Common myeloid progenitor, CD34-positive (primary cell): ENCODE results near the gene ZNF764.

Source experiments
- CTCF ChIA-PET: fragments of 350-600 bp; sonication (Branson Sonifier 250); formaldehyde crosslinking; loops from one replicate; lab custom pipeline; 2021; ENCODE audit warnings: antibody characterized with exemption; lab: Charles Lee
- POLR2A ChIA-PET: fragments of 350-600 bp; sonication (Branson Sonifier 250); formaldehyde crosslinking; loops from one replicate; lab custom pipeline; 2021; ENCODE audit warnings: antibody characterized with exemption; lab: Charles Lee
- DNase-seq, 3 donors: peaks; one replicate each; pipeline versions ENCODE4 v3.0.0 to v3.0.0-alpha.2; 2013
- H3K27ac ChIP-seq, 2 experiments: 1 replicate in 1 of 2; 2 replicates in 1 of 2; pipeline ENCODE4 v1.7.0; 2013; ENCODE audit warnings: inconsistent platforms in 2 of 2, low read length in 2 of 2, mild to moderate bottlenecking in 2 of 2, low read depth in 1 of 2, moderate library complexity in 1 of 2; ENCODE audit not compliant: severe bottlenecking in 2 of 2, insufficient read depth in 1 of 2, poor library complexity in 1 of 2
- H3K27me3 ChIP-seq, 5 experiments: replicated peaks in 2 of 5; 1 replicate in 3 of 5; 2 replicates in 2 of 5; pipeline versions ENCODE4 v1.6.1 to v1.7.0; 2013; ENCODE audit warnings: low read length in 4 of 5, mild to moderate bottlenecking in 2 of 5, moderate library complexity in 2 of 5, inconsistent platforms in 1 of 5; ENCODE audit not compliant: insufficient read depth in 5 of 5, control insufficient read depth in 4 of 5
- H3K36me3 ChIP-seq, 4 experiments: 1 replicate in 2 of 4; 2 replicates in 2 of 4; pipeline versions ENCODE4 v1.6.1 to v1.7.0; 2013; ENCODE audit warnings: low read length in 3 of 4, control low read depth in 1 of 4, mild to moderate bottlenecking in 1 of 4; ENCODE audit not compliant: control insufficient read depth in 4 of 4, insufficient read depth in 4 of 4
- H3K4me1 ChIP-seq, 4 experiments: 1 replicate in 3 of 4; 2 replicates in 1 of 4; pipeline versions ENCODE4 v1.6.1 to v1.7.1; 2013; ENCODE audit warnings: low read length in 3 of 4, mild to moderate bottlenecking in 3 of 4, control low read depth in 1 of 4, inconsistent platforms in 1 of 4, moderate library complexity in 1 of 4; ENCODE audit not compliant: control insufficient read depth in 4 of 4, insufficient read depth in 4 of 4; ENCODE audit errors: control extremely low read depth in 1 of 4
- H3K4me3 ChIP-seq, 7 experiments: 1 replicate in 4 of 7; 2 replicates in 3 of 7; pipeline versions ENCODE4 v1.5.1 to v1.7.0; 2013; ENCODE audit warnings: mild to moderate bottlenecking in 7 of 7, low read length in 6 of 7, moderate library complexity in 6 of 7, inconsistent platforms in 2 of 7, low read depth in 2 of 7, control low read depth in 1 of 7; ENCODE audit not compliant: insufficient read depth in 4 of 7, control insufficient read depth in 1 of 7; ENCODE audit errors: extremely low read depth in 1 of 7
- H3K9me3 ChIP-seq, 5 experiments: 1 replicate in 4 of 5; 2 replicates in 1 of 5; pipeline versions ENCODE4 v1.6.1 to v1.7.1; 2013; ENCODE audit warnings: low read length in 4 of 5, mild to moderate bottlenecking in 2 of 5, inconsistent platforms in 1 of 5, low read depth in 1 of 5, moderate library complexity in 1 of 5; ENCODE audit not compliant: control insufficient read depth in 4 of 5, insufficient read depth in 2 of 5; ENCODE audit errors: control extremely low read depth in 1 of 5
- WGBS: methylation state at CpG from one replicate; pipeline ENCODE4 v1.1.5; 2013; ENCODE audit not compliant: insufficient coverage; 5-methylcytosine and 5-hydroxymethylcytosine counted together

The ZNF764 gene

DNA sequence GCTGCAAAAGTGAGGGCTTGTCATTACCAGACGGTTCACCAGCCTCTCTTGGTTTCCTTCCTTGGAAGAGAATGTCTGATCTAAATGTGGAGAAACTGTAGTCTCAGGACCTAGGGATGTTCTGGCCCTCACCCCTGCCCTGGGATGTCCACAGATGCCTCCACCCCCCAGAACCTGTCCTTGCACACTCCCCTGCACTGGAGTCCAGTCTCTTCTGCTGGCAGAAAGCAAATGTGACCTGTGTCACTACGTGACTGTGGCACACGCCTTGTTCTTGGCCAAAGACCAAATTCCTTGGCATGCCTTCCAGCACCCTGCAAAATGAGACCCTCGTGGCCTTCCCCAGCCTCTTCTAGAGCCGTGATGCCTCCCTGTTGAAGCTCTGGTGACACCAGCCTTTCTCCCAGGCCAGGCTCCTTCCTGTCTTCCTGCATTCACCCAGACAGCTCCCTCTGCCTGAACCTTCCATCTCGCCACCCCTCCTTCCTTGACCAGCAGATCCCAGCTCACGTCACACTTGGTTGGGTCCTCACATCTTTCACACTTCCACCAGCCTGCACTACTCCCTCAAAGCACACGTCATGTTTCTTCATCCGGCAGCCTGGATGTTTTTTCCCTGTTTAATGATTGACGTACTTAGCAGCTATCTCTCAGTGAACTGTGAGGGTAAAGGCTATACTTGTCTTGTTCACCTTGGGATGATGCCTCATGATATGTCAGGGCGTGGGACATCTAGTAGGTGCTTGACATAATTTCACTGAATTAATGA is 36.1 kb downstream of the ZNF764 start:
- ChIA-PET CTCF (no interaction called here), POLR2A (no interaction called here)
- Histone ChIP-seq H3K9me3 (no peaks in the 10 kb centered on the region), H3K36me3 (peaks cover 0 to 54% (median 33%) of the 10 kb centered on the region in 4 experiments), H3K27me3 (no peaks in the 10 kb centered on the region), H3K4me3 (no peak overlapping the region), H3K4me1 (peaks cover 0 to 10% (median 7%) of the 10 kb centered on the region in 4 experiments), H3K27ac (no peak overlapping the region)
- no peak for DNase-seq
- WGBS, result 98% methylated on average over 10 of the region's 11 CpGs

DNA sequence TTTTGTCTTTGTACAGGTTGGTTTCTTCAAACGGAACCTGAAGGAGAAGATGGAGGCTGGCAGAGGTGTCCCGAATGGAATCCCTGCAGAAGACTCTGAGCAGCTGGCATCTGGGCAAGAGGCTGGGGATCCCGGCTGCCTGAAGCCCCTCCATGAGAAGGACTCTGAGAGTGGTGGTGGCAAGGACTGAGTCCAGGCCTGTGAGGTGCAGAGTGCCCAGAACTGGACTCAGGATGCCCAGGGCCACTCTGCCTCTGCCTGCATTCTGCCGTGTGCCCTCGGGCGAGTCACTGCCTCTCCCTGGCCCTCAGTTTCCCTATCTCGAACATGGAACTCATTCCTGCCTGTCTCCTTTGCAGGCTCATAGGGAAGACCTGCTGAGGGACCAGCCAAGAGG is 36.7 kb downstream of the ZNF764 start:
- ChIA-PET CTCF (no interaction called here), POLR2A (no interaction called here)
- DNase-seq, result no peak
- Histone ChIP-seq H3K9me3 (no peaks in the 10 kb centered on the region), H3K4me3 (no peak overlapping the region), H3K27ac (no peak overlapping the region), H3K27me3 (no peaks in the 10 kb centered on the region), H3K4me1 (peaks cover 0 to 10% (median 7%) of the 10 kb centered on the region in 4 experiments), H3K36me3 (peaks cover 0 to 60% (median 38%) of the 10 kb centered on the region in 4 experiments)
- 98% methylated on average over 6 of the region's 7 CpGs for WGBS

DNA sequence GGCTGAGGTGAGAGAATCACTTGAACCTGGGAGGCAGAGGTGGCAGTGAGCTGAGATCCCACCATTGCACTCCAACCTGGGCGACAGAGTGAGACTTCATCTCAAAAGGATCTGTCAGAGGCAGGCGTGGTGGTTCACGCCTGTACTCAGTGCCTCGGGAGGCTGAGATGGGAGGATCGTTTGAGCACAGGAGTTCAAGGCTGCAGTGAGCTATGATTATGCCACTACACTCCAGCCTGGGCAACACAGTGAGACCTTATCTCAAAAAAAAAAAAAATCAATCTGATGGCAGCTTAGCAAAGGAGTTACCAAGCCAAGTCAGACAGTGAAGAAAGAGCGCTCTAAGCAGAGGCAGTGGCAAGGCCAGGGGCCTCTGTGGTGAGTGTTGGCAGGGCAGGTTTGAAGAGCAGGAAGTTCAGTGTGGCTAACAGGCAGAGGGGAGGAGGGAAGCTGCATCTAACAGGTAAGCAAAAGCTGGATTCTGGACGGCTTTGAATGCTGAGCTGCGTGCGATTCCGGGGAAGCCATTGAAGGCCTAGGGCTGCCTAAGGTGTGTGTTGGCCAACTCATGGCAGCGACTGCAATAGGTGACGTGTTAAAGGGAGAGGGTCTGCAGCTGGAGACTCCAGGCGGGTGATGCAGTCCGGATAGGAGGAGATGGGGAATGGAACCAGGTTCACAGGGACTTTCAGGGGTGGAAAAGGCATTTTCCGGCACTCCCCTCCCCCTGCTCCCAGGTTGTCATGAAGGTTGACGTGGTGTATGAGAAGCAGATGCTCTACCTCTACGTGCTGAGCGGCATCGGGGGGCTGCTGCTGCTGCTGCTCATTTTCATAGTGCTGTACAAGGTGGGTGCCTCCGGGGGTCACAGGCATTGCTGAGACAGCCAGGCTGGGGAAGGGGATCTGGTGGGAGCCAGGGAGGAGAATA is 38.8 kb downstream of the ZNF764 start:
- H3K4me3 ChIP-seq, result no peak overlapping the region
- WGBS, result 93% methylated on average over 15 of the region's 20 CpGs
- H3K27ac ChIP-seq, result no peak overlapping the region
- peaks cover 2 to 72% (median 37%) of the 10 kb centered on the region in 4 experiments for H3K36me3 ChIP-seq
- no peaks in the 10 kb centered on the region for H3K27me3 ChIP-seq
- no peaks in the 10 kb centered on the region for H3K4me1 ChIP-seq
- CTCF ChIA-PET, result interaction anchor here (1.0 to 1.5 kb wide), 2 partner anchors 9 to 70 kb away, joined by 3 to 4 read pairs; no protein-coding TSS in a partner anchor
- H3K9me3 ChIP-seq, result no peaks in the 10 kb centered on the region
- DNase-seq, result no peak
- POLR2A ChIA-PET, result no interaction called here

DNA sequence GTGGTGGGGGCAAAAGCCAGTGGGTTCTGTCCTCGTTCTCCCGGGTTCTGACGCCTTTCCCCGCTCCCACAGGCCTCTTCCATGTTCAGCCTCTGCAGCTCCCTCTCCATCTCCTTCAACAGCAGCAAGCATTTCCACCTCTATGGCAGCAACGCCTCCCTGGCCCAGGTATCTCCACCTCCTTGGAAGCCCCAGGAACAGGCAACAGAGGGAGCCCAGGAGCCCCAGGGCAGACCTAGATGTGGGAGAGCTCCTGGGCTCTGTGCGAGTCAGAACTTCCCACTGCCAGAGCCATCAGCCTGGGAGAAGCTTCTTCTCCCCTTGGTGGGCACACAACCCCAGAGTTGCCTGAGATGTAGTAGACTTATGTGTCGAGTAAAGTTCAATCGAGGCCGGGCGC is 39.6 kb downstream of the ZNF764 start:
- no peaks in the 10 kb centered on the region for H3K4me1 ChIP-seq
- ChIA-PET CTCF (interaction anchor here (1.5 kb wide), 1 partner anchor 8 kb away, joined by 4 read pairs; no protein-coding TSS in a partner anchor), POLR2A (no interaction called here)
- no peaks in the 10 kb centered on the region for H3K27me3 ChIP-seq
- H3K36me3 ChIP-seq, result peaks cover 2 to 75% (median 37%) of the 10 kb centered on the region in 4 experiments
- H3K9me3 ChIP-seq, result no peaks in the 10 kb centered on the region
- H3K4me3 ChIP-seq, result no peak overlapping the region
- 93% methylated on average over 8 of the region's 10 CpGs for WGBS
- no peak overlapping the region for H3K27ac ChIP-seq
- DNase-seq, result no peak

DNA sequence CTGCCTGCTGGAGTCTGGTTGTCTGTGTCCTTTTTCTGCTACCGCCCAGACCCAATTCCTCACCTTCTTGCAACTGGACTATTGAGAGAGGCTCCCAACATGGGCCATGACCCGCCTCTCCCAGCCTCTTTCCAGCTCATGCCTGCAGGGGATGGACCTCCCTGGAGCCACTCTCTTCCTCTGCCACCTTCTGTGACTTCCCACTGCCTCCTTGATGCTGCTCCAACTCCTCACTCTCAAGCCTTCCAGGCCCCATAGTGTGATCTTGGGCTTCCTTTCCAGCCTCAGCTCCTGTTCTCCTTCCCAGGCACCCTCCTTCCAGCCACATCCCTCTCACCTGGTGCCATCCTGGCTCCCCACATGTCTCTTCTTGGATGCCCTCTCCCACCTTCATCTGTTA is 42.9 kb downstream of the ZNF764 start:
- CTCF ChIA-PET, result interaction anchor here (1.6 kb wide), 1 partner anchor 9 kb away, joined by 3 read pairs; no protein-coding TSS in a partner anchor
- H3K27ac ChIP-seq, result no peak overlapping the region
- WGBS, result 100% methylated on average over 1 of the region's 2 CpGs

DNA sequence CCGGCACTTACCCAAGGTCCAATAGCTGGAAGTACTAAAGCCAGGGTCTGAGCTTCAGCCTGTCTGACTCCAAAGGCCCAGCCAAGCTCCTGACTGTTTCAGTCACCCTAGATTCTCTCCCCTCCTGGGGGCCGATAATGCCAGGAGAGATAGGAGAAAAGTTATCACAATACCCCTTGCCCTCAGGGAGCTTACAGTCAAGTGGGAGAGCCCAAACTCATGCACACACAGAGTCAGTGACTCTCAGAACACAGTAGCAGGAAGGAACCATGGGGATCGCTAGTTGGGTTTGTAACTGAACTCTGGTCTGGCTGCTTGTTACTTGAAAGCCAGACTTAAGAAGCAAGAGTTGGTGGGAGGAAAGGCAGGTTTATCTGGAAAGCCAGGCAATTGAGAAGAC is 46.7 kb downstream of the ZNF764 start:
- H3K27me3 ChIP-seq, result no peaks in the 10 kb centered on the region
- H3K27ac ChIP-seq, result no peak overlapping the region
- peaks cover 15 to 73% (median 39%) of the 10 kb centered on the region in 4 experiments for H3K36me3 ChIP-seq
- POLR2A ChIA-PET, result interaction anchor here (0.9 kb wide), 1 partner anchor 17 kb away, joined by 3 read pairs; no protein-coding TSS in a partner anchor
- no peak overlapping the region for H3K4me3 ChIP-seq
- DNase-seq, result no peak
- 100% methylated on average over 2 of the region's 3 CpGs for WGBS
- H3K9me3 ChIP-seq, result no peaks in the 10 kb centered on the region
- no peaks in the 10 kb centered on the region for H3K4me1 ChIP-seq
- CTCF ChIA-PET, result interaction anchor here (0.9 to 2.4 kb wide), 5 partner anchors 12 to 81 kb away, joined by 3 to 6 read pairs (median 4); partner anchors contain the start of gene DCTPP1

More for the DNA sequence above, 42.9 kb downstream of the ZNF764 start:
- no peaks in the 10 kb centered on the region for H3K9me3 ChIP-seq
- no peaks in the 10 kb centered on the region for H3K4me1 ChIP-seq
- DNase-seq, result no peak
- POLR2A ChIA-PET, result no interaction called here
- no peaks in the 10 kb centered on the region for H3K27me3 ChIP-seq
- H3K36me3 ChIP-seq, result peaks cover 15 to 85% (median 50%) of the 10 kb centered on the region in 4 experiments
- H3K4me3 ChIP-seq, result no peak overlapping the region
